Choroid plexus epithelial cell (primary cell): ENCODE results near the gene SHB.
"Not testable (repeated sequence)": the region's sequence is repeated elsewhere in the genome, so short reads cannot be mapped to it uniquely, and the experiment has no call there.

Experiments
- DNase-seq: peaks from one replicate; pipeline ENCODE4 v3.0.0-alpha.2; 2010; ENCODE audit warnings: low read depth
- H3K4me3 ChIP-seq: 2 replicates; pipeline ENCODE4 v1.5.1; 2011; ENCODE audit warnings: low read depth, mild to moderate bottlenecking, control low read depth, low read length, moderate library complexity
- CTCF ChIP-seq: conservative IDR thresholded peaks from 2 replicates; pipeline ENCODE4 v1.5.1; 2011; ENCODE audit warnings: low read depth, mild to moderate bottlenecking, control low read depth, inconsistent platforms, low read length, moderate library complexity

SHB gene

GRCh38 chr9:38048316-38048969, 20.6 kb downstream of the SHB start:
- no peak for TF ChIP-seq CTCF
- DNase-seq, result peak; percentile 80
- H3K4me3 ChIP-seq, result no peak overlapping the region

- no peak overlapping the region for H3K4me3 ChIP-seq
- DNase-seq, result peak; percentile 87
Measured at GRCh38 chr9:38047301-38048251, 21.5 kb downstream of the SHB start.

GRCh38 chr9:38046661-38047300, 22.2 kb downstream of the SHB start:
- no peak for TF ChIP-seq CTCF
- peak; percentile 62 for DNase-seq
- no peak overlapping the region for H3K4me3 ChIP-seq

More at GRCh38 chr9:38047301-38048251, 21.5 kb downstream of the SHB start:
- TF ChIP-seq CTCF, result no peak

- H3K4me3 ChIP-seq, DNase-seq: not testable (repeated sequence)
Measured at GRCh38 chr9:38045939-38046338, 23.1 kb downstream of the SHB start.

- no peak for DNase-seq
- H3K4me3 ChIP-seq, result no peak overlapping the region
- TF ChIP-seq CTCF, result no peak
Measured at GRCh38 chr9:38044706-38045105, 24.3 kb downstream of the SHB start.

- no peak for DNase-seq
- TF ChIP-seq CTCF, result no peak
- no peak overlapping the region for H3K4me3 ChIP-seq
Measured at GRCh38 chr9:38043931-38044623, 24.9 kb downstream of the SHB start.
